Measurements from ENCODE around the gene PRTG. TPM values are rescaled to one million over a fixed set of nuclear protein-coding genes. Genes with fewer than 3 reads are reported as not detected.

Gene PRTG
- total RNA-seq, 1 donor from 2014 or later, result 4.4 TPM

- TF ChIP-seq CTCF (conservative IDR thresholded peaks at IDR 0.05; ENCODE audit: low read depth, low read length), result no peak
- no peak for DNase-seq (ENCODE audit: low read depth)
Observed at GRCh38 chr15:55780292-55780691, 37.3 kb upstream of the PRTG start.

GRCh38 chr15:55778932-55779331 lies 36.0 kb upstream of the PRTG start:
- no peak overlapping the region for H3K4me3 ChIP-seq (ENCODE audit: low read depth, low read length)
- no peak for TF ChIP-seq CTCF (conservative IDR thresholded peaks at IDR 0.05; ENCODE audit: low read depth, low read length)
- DNase-seq (ENCODE audit: low read depth), result no peak

More at GRCh38 chr15:55780292-55780691, 37.3 kb upstream of the PRTG start:
- no peak overlapping the region for H3K4me3 ChIP-seq (ENCODE audit: low read depth, low read length)

- no peak overlapping the region for H3K4me3 ChIP-seq (ENCODE audit: low read depth, low read length)
- no peak for TF ChIP-seq CTCF (conservative IDR thresholded peaks at IDR 0.05; ENCODE audit: low read depth, low read length)
- no peak for DNase-seq (ENCODE audit: low read depth)
Observed at GRCh38 chr15:55775316-55775715, 32.4 kb upstream of the PRTG start.

- no peak overlapping the region for H3K4me3 ChIP-seq (ENCODE audit: low read depth, low read length)
- peak; percentile 68 for TF ChIP-seq CTCF (conservative IDR thresholded peaks at IDR 0.05; ENCODE audit: low read depth, low read length)
- no peak for DNase-seq (ENCODE audit: low read depth)
Observed at GRCh38 chr15:55774113-55774970, 31.4 kb upstream of the PRTG start.

- no peak overlapping the region for H3K4me3 ChIP-seq (ENCODE audit: low read depth, low read length)
- TF ChIP-seq CTCF (conservative IDR thresholded peaks at IDR 0.05; ENCODE audit: low read depth, low read length), result no peak
- no peak for DNase-seq (ENCODE audit: low read depth)
Observed at GRCh38 chr15:55770806-55771205, 27.9 kb upstream of the PRTG start.

GRCh38 chr15:55770261-55770660 lies 27.3 kb upstream of the PRTG start:
- H3K4me3 ChIP-seq (ENCODE audit: low read depth, low read length), result no peak overlapping the region
- no peak for DNase-seq (ENCODE audit: low read depth)
- no peak for TF ChIP-seq CTCF (conservative IDR thresholded peaks at IDR 0.05; ENCODE audit: low read depth, low read length)
